ENCODE data around the gene ACADS. TPM values are rescaled to one million over a fixed set of nuclear protein-coding genes. Genes with fewer than 3 reads are reported as not detected.
A peak's percentile ranks its signal among the peaks of the same experiment; 100 is the strongest.

Gene ACADS
- total and polyA plus RNA-seq, 9 of the 15 experiments (the other 6 are each of a cell fraction or from before 2014, with no cell fraction given): 0.06 to 20.3 (median 8.8) TPM

GRCh38 chr12:120712610-120713009 is 13.0 kb upstream of the ACADS start:
- CTCF ChIA-PET (ENCODE audit: low intra/inter-chr PET ratio): interaction anchor here (2.6 to 2.7 kb wide), 2 partner anchors 64 to 129 kb away, joined by 12 to 14 read pairs; no protein-coding TSS in a partner anchor
- Histone ChIP-seq H3K4me1 (replicated peaks in 1 of 2; ENCODE audit: control insufficient read depth in 2 of 2, insufficient read depth in 2 of 2, low read length in 2 of 2) (peaks cover 7 to 17% of the 10 kb centered on the region in 2 experiments; a peak in 4 of 5 replicates), H3K27ac (ENCODE audit: extremely low read depth, low read depth, low read length) (no peak overlapping the region), H4K20me1 (replicated peaks; ENCODE audit: control insufficient read depth, insufficient read depth, low read length) (no peaks in the 10 kb centered on the region; the same call in 1 of the 2 replicates), H3K36me3 (ENCODE audit: control insufficient read depth, insufficient read depth, low read length) (peaks cover 44% of the 10 kb centered on the region), H3K4me3 (no peak overlapping the region), H3K79me2 (ENCODE audit: control insufficient read depth, insufficient read depth, low read length) (peaks cover 16% of the 10 kb centered on the region), H3K9me3 (replicated peaks; ENCODE audit: control insufficient read depth, insufficient read depth, low read depth, low read length) (no peaks in the 10 kb centered on the region), H3K9me1 (ENCODE audit: control insufficient read depth, insufficient read depth, low read length) (no peaks in the 10 kb centered on the region), H3K9ac (ENCODE audit: insufficient read depth in 1 of 2, low read depth in 2 of 2, low read length in 2 of 2) (no peak overlapping the region), H3K27me3 (ENCODE audit: control insufficient read depth in 2 of 2, insufficient read depth in 2 of 2, low read length in 2 of 2) (no peaks in the 10 kb centered on the region), H2AFZ (ENCODE audit: low read depth, low read length) (no peak overlapping the region), H3K4me2 (ENCODE audit: insufficient read depth, low read length) (no peak overlapping the region)
- TF ChIP-seq ZNF316 (IDR thresholded peaks at IDR 0.05) (peak; percentile 61), FOXM1 (IDR thresholded peaks at IDR 0.05; ENCODE audit: low read depth) (no peak), FOXM1 (CRISPR knock-in tag; IDR thresholded peaks at IDR 0.05; ENCODE audit: low read depth) (no peak), C11orf30 (IDR thresholded peaks at IDR 0.05; ENCODE audit: low read depth) (peak; percentile 32), MAFK (IDR thresholded peaks at IDR 0.05; ENCODE audit: low read length) (peak; percentile 42; the same call in 1 of the 2 replicates)
- WGBS (ENCODE audit: insufficient coverage, low coverage, missing lambda C conversion rate): 83% methylated on average over 6 of the region's 6 CpGs
- in situ Hi-C loops (cut with MboI): loop anchor here (5.0 kb wide), 1 partner anchor 130 kb away; the partner anchor contains the start of gene POP5
- no peak for ATAC-seq
- intact Hi-C loops (cut with micrococcal nuclease): no loop called here
- POLR2A ChIA-PET: interaction anchor here (1.2 to 2.8 kb wide), 2 partner anchors 7 to 20 kb away, joined by 3 to 22 read pairs; no protein-coding TSS in a partner anchor
- no peak for DNase-seq (ENCODE audit: extremely low read depth in 1 of 4, low spot score in 3 of 4)
- no TSS peak for BruUV-seq (replicated peaks)
- FAIRE-seq: peak; percentile 52

All from K562 (cell line).